ENCODE data around the gene TBC1D16. TPM values are rescaled to one million over a fixed set of nuclear protein-coding genes. Genes with fewer than 3 reads are reported as not detected.
"Not testable (repeated sequence)": the region's sequence is repeated elsewhere in the genome, so short reads cannot be mapped to it uniquely, and the experiment has no call there.

Gene TBC1D16
- total RNA-seq, 2 experiments from 2014 or later: 8.8 to 9.0 TPM

GRCh38 chr17:80064696-80065095, 29.0 kb upstream of the TBC1D16 start:
- H3K27ac Mint-ChIP-seq: no peak overlapping the region

GRCh38 chr17:80063830-80064585, 28.3 kb upstream of the TBC1D16 start:
- Mint-ChIP-seq H3K27ac (no peak overlapping the region), H3K36me3 (no peaks in the 10 kb centered on the region), H3K4me1 (no peaks in the 10 kb centered on the region), H3K27me3 (no peaks in the 10 kb centered on the region), H3K9me3 (no peaks in the 10 kb centered on the region), H3K4me3 (no peak overlapping the region)
- no peak for DNase-seq

More at GRCh38 chr17:80064696-80065095, 29.0 kb upstream of the TBC1D16 start:
- no peaks in the 10 kb centered on the region for H3K36me3 Mint-ChIP-seq
- H3K4me3 Mint-ChIP-seq: no peak overlapping the region
- H3K4me1 Mint-ChIP-seq: peaks cover 3% of the 10 kb centered on the region
- H3K9me3 Mint-ChIP-seq: no peaks in the 10 kb centered on the region
- DNase-seq: no peak
- H3K27me3 Mint-ChIP-seq: no peaks in the 10 kb centered on the region

- Mint-ChIP-seq H3K27me3 (no peaks in the 10 kb centered on the region), H3K4me3 (no peak overlapping the region), H3K27ac (no peak overlapping the region), H3K36me3 (no peaks in the 10 kb centered on the region), H3K9me3 (no peaks in the 10 kb centered on the region), H3K4me1 (no peaks in the 10 kb centered on the region)
- DNase-seq: no peak
Measured at GRCh38 chr17:80061421-80061820, 25.7 kb upstream of the TBC1D16 start.

DNA sequence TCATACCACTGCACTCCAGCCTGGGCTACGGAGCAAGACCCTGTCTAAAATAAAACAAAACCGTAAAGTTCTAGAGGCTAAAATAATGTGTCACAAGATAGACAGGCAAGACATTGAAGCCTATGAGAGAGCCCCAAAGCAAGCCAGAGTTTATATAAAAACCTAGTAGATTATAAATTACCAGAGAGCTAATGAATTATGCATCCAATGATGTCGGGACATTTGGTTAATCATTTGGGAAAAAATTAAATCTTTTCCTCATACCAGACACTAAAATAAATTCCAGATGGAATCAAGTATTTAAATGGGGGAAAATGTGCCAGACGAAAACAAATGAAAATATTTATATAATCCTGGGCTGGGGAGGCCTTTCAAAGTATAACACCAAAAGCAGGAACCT, 25.0 kb upstream of the TBC1D16 start:
- H3K27me3 Mint-ChIP-seq: no peaks in the 10 kb centered on the region
- H3K9me3 Mint-ChIP-seq: no peaks in the 10 kb centered on the region
- no peaks in the 10 kb centered on the region for H3K36me3 Mint-ChIP-seq
- H3K4me3 Mint-ChIP-seq: no peak overlapping the region
- no peaks in the 10 kb centered on the region for H3K4me1 Mint-ChIP-seq
- no peak overlapping the region for H3K27ac Mint-ChIP-seq
- DNase-seq: no peak

- H3K4me1 Mint-ChIP-seq: no peaks in the 10 kb centered on the region
Measured at GRCh38 chr17:80058311-80058955, 22.8 kb upstream of the TBC1D16 start.

GRCh38 chr17:80055597-80055996, 19.9 kb upstream of the TBC1D16 start:
- Mint-ChIP-seq H3K4me1 (no peaks in the 10 kb centered on the region), H3K4me3 (no peak overlapping the region), H3K9me3 (no peaks in the 10 kb centered on the region), H3K27ac (no peak overlapping the region), H3K27me3 (no peaks in the 10 kb centered on the region), H3K36me3 (no peaks in the 10 kb centered on the region)
- DNase-seq: no peak

More at GRCh38 chr17:80058311-80058955, 22.8 kb upstream of the TBC1D16 start:
- no peaks in the 10 kb centered on the region for H3K27me3 Mint-ChIP-seq
- H3K9me3 Mint-ChIP-seq: no peaks in the 10 kb centered on the region
- no peak overlapping the region for H3K4me3 Mint-ChIP-seq
- no peaks in the 10 kb centered on the region for H3K36me3 Mint-ChIP-seq
- no peak overlapping the region for H3K27ac Mint-ChIP-seq
- no peak for DNase-seq

GRCh38 chr17:80053102-80053501, 17.4 kb upstream of the TBC1D16 start:
- Mint-ChIP-seq H3K27me3 (no peaks in the 10 kb centered on the region), H3K4me3 (no peak overlapping the region), H3K36me3 (no peaks in the 10 kb centered on the region), H3K27ac (no peak overlapping the region), H3K4me1 (no peaks in the 10 kb centered on the region), H3K9me3 (no peaks in the 10 kb centered on the region)
- DNase-seq: no peak

GRCh38 chr17:80051681-80052080, 16.0 kb upstream of the TBC1D16 start:
- Mint-ChIP-seq H3K27ac (no peak overlapping the region), H3K36me3 (no peaks in the 10 kb centered on the region), H3K4me3 (no peak overlapping the region), H3K9me3 (no peaks in the 10 kb centered on the region), H3K27me3 (no peaks in the 10 kb centered on the region), H3K4me1 (no peaks in the 10 kb centered on the region)
- no peak for DNase-seq

- Mint-ChIP-seq H3K9me3 (no peaks in the 10 kb centered on the region), H3K27me3 (no peaks in the 10 kb centered on the region), H3K27ac (no peak overlapping the region), H3K4me3 (no peak overlapping the region), H3K4me1 (no peaks in the 10 kb centered on the region), H3K36me3 (no peaks in the 10 kb centered on the region)
- DNase-seq: no peak
Measured at GRCh38 chr17:80050706-80051105, 15.0 kb upstream of the TBC1D16 start.

DNA sequence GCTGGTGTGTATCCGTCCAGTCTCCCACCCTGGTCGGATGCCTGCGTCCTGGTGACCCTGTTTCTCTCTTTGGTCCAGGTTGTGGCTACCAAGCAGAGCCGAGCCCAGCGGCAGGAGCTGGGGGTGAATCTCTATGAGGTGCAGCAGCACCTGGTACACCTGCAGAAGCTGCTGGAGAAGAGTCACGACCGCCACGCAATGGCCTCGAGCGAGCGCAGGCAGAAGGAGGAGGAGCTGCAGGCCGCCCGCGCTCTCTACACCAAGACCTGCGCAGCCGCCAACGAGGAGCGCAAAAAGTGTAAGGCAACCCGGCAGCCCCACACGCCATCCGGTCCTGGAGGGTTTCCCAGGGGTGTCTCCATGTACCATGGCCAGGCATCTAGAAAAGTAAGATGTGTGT, 14.3 kb upstream of the TBC1D16 start:
- Mint-ChIP-seq H3K36me3 (no peaks in the 10 kb centered on the region), H3K4me3 (no peak overlapping the region), H3K9me3 (no peaks in the 10 kb centered on the region), H3K27ac (no peak overlapping the region), H3K27me3 (no peaks in the 10 kb centered on the region), H3K4me1 (no peaks in the 10 kb centered on the region)
- DNase-seq: no peak

- Mint-ChIP-seq H3K27me3 (no peaks in the 10 kb centered on the region), H3K9me3 (no peaks in the 10 kb centered on the region), H3K27ac (no peak overlapping the region), H3K4me1 (no peaks in the 10 kb centered on the region), H3K36me3 (no peaks in the 10 kb centered on the region), H3K4me3 (no peak overlapping the region)
- DNase-seq: no peak
Measured at GRCh38 chr17:80047176-80047575, 11.5 kb upstream of the TBC1D16 start.

GRCh38 chr17:80046709-80047108, 11.0 kb upstream of the TBC1D16 start:
- H3K4me3 Mint-ChIP-seq, H3K36me3 Mint-ChIP-seq, DNase-seq, H3K9me3 Mint-ChIP-seq, H3K4me1 Mint-ChIP-seq, H3K27me3 Mint-ChIP-seq, H3K27ac Mint-ChIP-seq: not testable (repeated sequence)

DNA sequence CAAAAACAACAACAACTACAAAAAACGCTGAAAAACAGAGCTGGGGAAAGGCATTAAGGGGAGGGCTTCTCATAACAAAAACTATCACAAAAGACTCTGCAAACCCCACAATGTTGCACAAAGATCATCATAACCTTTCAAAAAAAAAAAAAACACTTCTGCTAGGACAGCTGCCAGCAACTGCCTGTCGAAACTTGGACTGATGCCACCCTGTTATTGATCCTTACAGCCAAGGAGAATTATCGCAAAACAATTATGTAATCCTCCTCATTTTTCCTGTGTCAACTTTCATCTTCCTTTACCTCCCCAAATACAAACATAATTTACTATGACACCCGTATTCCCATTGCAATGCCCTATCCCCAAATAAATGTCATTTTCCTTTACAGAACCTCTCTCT, 10.0 kb upstream of the TBC1D16 start:
- Mint-ChIP-seq H3K4me3 (no peak overlapping the region), H3K4me1 (no peaks in the 10 kb centered on the region), H3K9me3 (no peaks in the 10 kb centered on the region), H3K27me3 (no peaks in the 10 kb centered on the region), H3K27ac (no peak overlapping the region), H3K36me3 (no peaks in the 10 kb centered on the region)
- DNase-seq: no peak

DNA sequence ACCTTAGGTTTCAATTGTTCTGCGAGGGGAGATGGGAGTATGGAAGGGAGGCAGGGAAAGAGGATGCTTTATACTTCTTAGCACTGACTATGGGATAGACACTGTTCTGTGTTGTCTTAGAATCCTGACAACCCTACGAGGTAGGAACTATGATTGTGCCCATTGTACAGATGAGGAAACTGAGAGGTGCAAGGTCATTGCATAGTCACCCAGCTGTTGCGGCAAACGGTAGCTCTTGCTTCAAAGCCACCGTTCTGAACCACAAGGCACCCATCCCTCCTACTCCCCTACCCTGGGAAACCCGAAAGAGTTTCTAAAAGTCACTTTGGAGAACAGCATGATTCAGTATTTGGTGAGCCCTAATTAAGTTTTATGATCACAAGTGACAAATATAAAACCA, 8.3 kb upstream of the TBC1D16 start:
- no peaks in the 10 kb centered on the region for H3K27me3 Mint-ChIP-seq
- DNase-seq: no peak
- no peaks in the 10 kb centered on the region for H3K9me3 Mint-ChIP-seq
- no peak overlapping the region for H3K4me3 Mint-ChIP-seq
- no peak overlapping the region for H3K27ac Mint-ChIP-seq
- no peaks in the 10 kb centered on the region for H3K36me3 Mint-ChIP-seq
- no peaks in the 10 kb centered on the region for H3K4me1 Mint-ChIP-seq

GRCh38 chr17:80036715-80037477, 1.2 kb upstream of the TBC1D16 start:
- peak overlapping the region; percentile 81 for H3K27ac Mint-ChIP-seq
- H3K9me3 Mint-ChIP-seq: no peaks in the 10 kb centered on the region
- H3K4me1 Mint-ChIP-seq: peaks cover 14% of the 10 kb centered on the region
- H3K36me3 Mint-ChIP-seq: no peaks in the 10 kb centered on the region
- peaks cover 8% of the 10 kb centered on the region for H3K27me3 Mint-ChIP-seq
- DNase-seq: peak; percentile 43
- H3K4me3 Mint-ChIP-seq: peak overlapping the region; percentile 97

Measured in activated naive CD8-positive, alpha-beta T cell treated with anti-CD3 and anti-CD28 coated beads for 36 hours (primary cell).